Liver (tissue), 9 donors: Measurements from ENCODE around the gene SPTB. TPM values are rescaled to one million over a fixed set of nuclear protein-coding genes. Genes with fewer than 3 reads are reported as not detected.

Experiments
- DNase-seq: peaks from one replicate; pipeline ENCODE4 v3.0.0-alpha.2; 2017; ENCODE audit warnings: low spot score
- H3K27ac ChIP-seq, 2 donors: one replicate each; pipeline ENCODE4 v1.7.0; 2013; ENCODE audit warnings: inconsistent platforms in 2 of 2, low read length in 2 of 2, control low read depth in 1 of 2, low read depth in 1 of 2, mild to moderate bottlenecking in 1 of 2
- H3K27me3 ChIP-seq, 4 donors: one replicate each; pipeline versions ENCODE4 v1.6.1 to v1.7.0; 2013; ENCODE audit warnings: low read length in 3 of 4, inconsistent platforms in 1 of 4, mild to moderate bottlenecking in 1 of 4, moderate library complexity in 1 of 4; ENCODE audit not compliant: control insufficient read depth in 4 of 4, insufficient read depth in 4 of 4
- H3K36me3 ChIP-seq, 4 donors: one replicate each; pipeline versions ENCODE4 v1.6.1 to v1.7.0; 2013; ENCODE audit warnings: low read length in 3 of 4, mild to moderate bottlenecking in 3 of 4, low read depth in 1 of 4, moderate library complexity in 1 of 4; ENCODE audit not compliant: control insufficient read depth in 4 of 4, insufficient read depth in 3 of 4
- H3K4me1 ChIP-seq, 4 donors: one replicate each; pipeline versions ENCODE4 v1.6.1 to v1.7.0; 2013; ENCODE audit warnings: low read length in 3 of 4, mild to moderate bottlenecking in 3 of 4, moderate library complexity in 1 of 4; ENCODE audit not compliant: control insufficient read depth in 4 of 4, insufficient read depth in 4 of 4
- H3K4me3 ChIP-seq, 3 donors: one replicate each; pipeline versions ENCODE4 v1.6.1 to v1.7.0; 2013; ENCODE audit warnings: low read length in 3 of 3, control low read depth in 1 of 3, low read depth in 1 of 3, mild to moderate bottlenecking in 1 of 3
- H3K9ac ChIP-seq, 2 donors: one replicate each; pipeline ENCODE4 v1.7.0; 2013; ENCODE audit warnings: low read length in 2 of 2, mild to moderate bottlenecking in 2 of 2, moderate library complexity in 2 of 2, control low read depth in 1 of 2, low read depth in 1 of 2
- H3K9me3 ChIP-seq, 4 donors: one replicate each; pipeline versions ENCODE4 v1.6.1 to v1.7.0; 2013; ENCODE audit warnings: low read length in 3 of 4; ENCODE audit not compliant: control insufficient read depth in 4 of 4
- ATF3 ChIP-seq: IDR thresholded peaks from 2 replicates; pipeline ENCODE4 v1.6.1; 2016; ENCODE audit warnings: antibody characterized with exemption
- CTCF ChIP-seq: fragments of 150-350 bp; IDR thresholded peaks from 2 replicates; pipeline ENCODE4 v1.5.1; 2017; ENCODE audit warnings: improper control_type of control experiment, low read depth, low read length; ENCODE audit not compliant: missing input control
- EGR1 ChIP-seq, 2 donors: IDR thresholded peaks; 2 replicates each; pipeline ENCODE4 v1.6.1; 2016 to 2018; ENCODE audit warnings: antibody characterized with exemption in 2 of 2, low read depth in 2 of 2
- FOXA2 ChIP-seq: IDR thresholded peaks from 2 replicates; pipeline ENCODE4 v1.6.1; 2016; ENCODE audit warnings: antibody characterized with exemption
- GABPA ChIP-seq, 2 donors: IDR thresholded peaks in 1 of 2; conservative IDR thresholded peaks in 1 of 2; 2 replicates each; pipeline ENCODE4 v1.6.1; 2016; ENCODE audit warnings: antibody characterized with exemption in 2 of 2, mild to moderate bottlenecking in 1 of 2, moderate library complexity in 1 of 2
- HNF4A ChIP-seq, 2 donors: conservative IDR thresholded peaks; 2 replicates each; pipeline ENCODE4 v1.6.1; 2016; ENCODE audit warnings: antibody characterized with exemption in 2 of 2, mild to moderate bottlenecking in 2 of 2
- HNF4G ChIP-seq: IDR thresholded peaks from 2 replicates; pipeline ENCODE4 v1.6.1; 2016; ENCODE audit warnings: antibody characterized with exemption
- JUND ChIP-seq, 2 donors: IDR thresholded peaks; 2 replicates each; pipeline ENCODE4 v1.6.1; 2016; ENCODE audit warnings: antibody characterized with exemption in 2 of 2
- MAX ChIP-seq: IDR thresholded peaks from 2 replicates; pipeline ENCODE4 v1.6.1; 2016; ENCODE audit warnings: antibody characterized with exemption
- NR2F2 ChIP-seq: IDR thresholded peaks from 2 replicates; pipeline ENCODE4 v1.6.1; 2016; ENCODE audit warnings: antibody characterized with exemption
- RAD21 ChIP-seq, 2 donors: IDR thresholded peaks; 2 replicates each; pipeline ENCODE4 v1.6.1; 2016; ENCODE audit warnings: antibody characterized with exemption in 2 of 2, mild to moderate bottlenecking in 2 of 2
- REST ChIP-seq: IDR thresholded peaks from 2 replicates; pipeline ENCODE4 v1.6.1; 2016; ENCODE audit warnings: antibody characterized with exemption, mild to moderate bottlenecking
- RXRA ChIP-seq, 2 donors: IDR thresholded peaks; 2 replicates each; pipeline ENCODE4 v1.6.1; 2017 to 2018; ENCODE audit warnings: antibody characterized with exemption in 2 of 2, mild to moderate bottlenecking in 1 of 2
- TAF1 ChIP-seq: conservative IDR thresholded peaks from 2 replicates; pipeline ENCODE4 v1.6.1; 2016; ENCODE audit warnings: antibody characterized with exemption, mild to moderate bottlenecking
- YY1 ChIP-seq: IDR thresholded peaks from 2 replicates; pipeline ENCODE4 v1.6.1; 2016; ENCODE audit warnings: antibody characterized with exemption, mild to moderate bottlenecking
- ZBTB33 ChIP-seq: IDR thresholded peaks from 2 replicates; pipeline ENCODE4 v1.6.1; 2016; ENCODE audit warnings: antibody characterized with exemption
- WGBS: extraction: QIAGEN DNeasy Blood & Tissue Kit; methylation state at CpG from one replicate; pipeline ENCODE4 v1.1.7; 2013; 5-methylcytosine and 5-hydroxymethylcytosine counted together
- polyA plus RNA-seq, 2 donors: library from polyadenylated mRNA; stranded (reverse) in 1 of 2; unstranded in 1 of 2; fragments of 200-250 nt in 1 of 2; fragments of >200 nt in 1 of 2; fragmentation: Nextera tagmentation in 1 of 2; extraction: Ambion mirVana in 1 of 2; gene quantifications; one replicate each; pipeline versions ENCODE4 v1.2.1 to v1.2.3, GENCODE V29; 2013 to 2015
- total RNA-seq, 2 donors: library from RNA; depleted of rRNA; stranded (reverse); fragments of >200 nt; gene quantifications; one replicate each; pipeline ENCODE4 v1.2.3, GENCODE V29; 2014
- donor health status: healthy.
- donor health status: healthy.
- donor health status: healthy.
- donor health status: healthy.
- donor health status: healthy.

The SPTB gene
- total and polyA plus RNA-seq, 4 donors: 0.12 to 332 (median 0.26) TPM

GRCh38 chr14:64715628-64716412 lies 163.9 kb downstream of the SPTB start (continued):
- no peak for TF ChIP-seq JUND (IDR thresholded peaks at IDR 0.05)
- no peak for TF ChIP-seq FOXA2
- no peak for TF ChIP-seq ATF3
- no peak for TF ChIP-seq EGR1 (IDR thresholded peaks at IDR 0.05; ENCODE audit: low read depth in 2 of 2)

- DNase-seq: no peak
- Histone ChIP-seq H3K27ac (no peak overlapping the region), H3K36me3 (no peaks in the 10 kb centered on the region), H3K9ac (no peak overlapping the region), H3K27me3 (no peaks in the 10 kb centered on the region), H3K4me1 (peaks cover 12 to 54% (median 48%) of the 10 kb centered on the region in 4 donors), H3K9me3 (peaks cover 0 to 4% (median 0%) of the 10 kb centered on the region in 4 donors), H3K4me3 (no peak overlapping the region)
- TF ChIP-seq RXRA (IDR thresholded peaks at IDR 0.05): no peak
- no peak for TF ChIP-seq CTCF
- TF ChIP-seq YY1: no peak
- TF ChIP-seq HNF4A (conservative IDR thresholded peaks at IDR 0.05): no peak
- TF ChIP-seq HNF4G: no peak
- TF ChIP-seq EGR1 (IDR thresholded peaks at IDR 0.05; ENCODE audit: low read depth in 2 of 2): no peak
- no peak for TF ChIP-seq GABPA (IDR thresholded peaks at IDR 0.05 in 1 of 2, conservative IDR thresholded peaks at IDR 0.05 in 1 of 2)
- TF ChIP-seq NR2F2: no peak
- TF ChIP-seq TAF1: no peak
- no peak for TF ChIP-seq JUND (IDR thresholded peaks at IDR 0.05)
- TF ChIP-seq ZBTB33: no peak
- TF ChIP-seq RAD21 (IDR thresholded peaks at IDR 0.05): no peak
- 70% methylated on average over 4 of the region's 4 CpGs for WGBS
Observed at GRCh38 chr14:64715146-64715627, 164.5 kb downstream of the SPTB start.

- Histone ChIP-seq H3K4me3 (no peak overlapping the region), H3K36me3 (no peaks in the 10 kb centered on the region), H3K27me3 (no peaks in the 10 kb centered on the region), H3K9me3 (peaks cover 0 to 4% (median 0%) of the 10 kb centered on the region in 4 donors), H3K4me1 (peaks cover 9 to 54% (median 49%) of the 10 kb centered on the region in 4 donors), H3K9ac (no peak overlapping the region), H3K27ac (no peak overlapping the region)
- WGBS: 92% methylated on average over 5 of the region's 5 CpGs
- TF ChIP-seq ATF3: no peak
- no peak for TF ChIP-seq REST
- no peak for TF ChIP-seq GABPA (IDR thresholded peaks at IDR 0.05 in 1 of 2, conservative IDR thresholded peaks at IDR 0.05 in 1 of 2)
- TF ChIP-seq MAX: no peak
- no peak for TF ChIP-seq HNF4G
- no peak for DNase-seq
Observed at GRCh38 chr14:64714432-64715025, 165.2 kb downstream of the SPTB start.
